ENCODE data around the gene MAN2B1. TPM values are rescaled to one million over a fixed set of nuclear protein-coding genes. Genes with fewer than 3 reads are reported as not detected.
"Not testable (repeated sequence)": the region's sequence is repeated elsewhere in the genome, so short reads cannot be mapped to it uniquely, and the experiment has no call there.

Gene MAN2B1
- total and polyA plus RNA-seq, 9 donors: 17.8 to 63.7 (median 35.0) TPM

GRCh38 chr19:12646551-12646950 is 20.0 kb downstream of the MAN2B1 start:
- DNase-seq: no peak
- no peaks in the 10 kb centered on the region for H3K36me3 ChIP-seq
- H3K27ac ChIP-seq: no peak overlapping the region
- no peak overlapping the region for H3K4me3 ChIP-seq
- no peaks in the 10 kb centered on the region for H3K9me3 ChIP-seq
- 78 to 88% (median 79%) methylated on average over 10 of the region's 10 CpGs for WGBS, 3 donors
- intact Hi-C loops (cut with DNase I): no loop called here
- TF ChIP-seq, protein P1, sequence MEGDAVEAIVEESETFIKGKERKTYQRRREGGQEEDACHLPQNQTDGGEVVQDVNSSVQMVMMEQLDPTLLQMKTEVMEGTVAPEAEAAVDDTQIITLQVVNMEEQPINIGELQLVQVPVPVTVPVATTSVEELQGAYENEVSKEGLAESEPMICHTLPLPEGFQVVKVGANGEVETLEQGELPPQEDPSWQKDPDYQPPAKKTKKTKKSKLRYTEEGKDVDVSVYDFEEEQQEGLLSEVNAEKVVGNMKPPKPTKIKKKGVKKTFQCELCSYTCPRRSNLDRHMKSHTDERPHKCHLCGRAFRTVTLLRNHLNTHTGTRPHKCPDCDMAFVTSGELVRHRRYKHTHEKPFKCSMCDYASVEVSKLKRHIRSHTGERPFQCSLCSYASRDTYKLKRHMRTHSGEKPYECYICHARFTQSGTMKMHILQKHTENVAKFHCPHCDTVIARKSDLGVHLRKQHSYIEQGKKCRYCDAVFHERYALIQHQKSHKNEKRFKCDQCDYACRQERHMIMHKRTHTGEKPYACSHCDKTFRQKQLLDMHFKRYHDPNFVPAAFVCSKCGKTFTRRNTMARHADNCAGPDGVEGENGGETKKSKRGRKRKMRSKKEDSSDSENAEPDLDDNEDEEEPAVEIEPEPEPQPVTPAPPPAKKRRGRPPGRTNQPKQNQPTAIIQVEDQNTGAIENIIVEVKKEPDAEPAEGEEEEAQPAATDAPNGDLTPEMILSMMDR (IDR thresholded peaks at IDR 0.05): no peak
- TF ChIP-seq EP300 (IDR thresholded peaks at IDR 0.05): no peak
- TF ChIP-seq POLR2A (IDR thresholded peaks at IDR 0.05): no peak
- peaks cover 12% of the 10 kb centered on the region for H3K4me1 ChIP-seq (ENCODE audit: insufficient read depth)
- H3K27me3 ChIP-seq: no peaks in the 10 kb centered on the region

DNA sequence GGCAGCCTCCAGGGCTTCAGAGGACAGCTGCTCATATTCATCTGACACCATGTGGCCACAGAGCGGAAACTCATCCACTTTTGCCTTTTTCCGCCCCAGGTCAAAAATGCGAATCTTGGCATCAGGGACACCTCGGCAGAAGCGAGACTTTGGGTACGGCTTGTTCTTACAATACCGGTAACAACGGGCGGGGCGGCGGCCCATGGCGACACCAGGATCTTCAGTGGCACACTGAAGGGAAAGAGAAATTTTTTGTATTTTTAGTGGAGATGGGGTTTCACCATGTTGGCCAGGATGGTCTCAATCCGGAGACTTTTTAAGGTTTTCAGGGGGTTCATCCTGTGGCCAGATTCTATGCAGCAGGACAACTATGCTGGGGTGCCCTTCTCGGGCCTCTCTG is 22.8 kb downstream of the MAN2B1 start:
- DNase-seq; H3K27ac ChIP-seq; H3K36me3 ChIP-seq; H3K4me3 ChIP-seq; intact Hi-C loops (cut with DNase I); H3K27me3 ChIP-seq; H3K9me3 ChIP-seq: not testable (repeated sequence)
- peaks cover 17% of the 10 kb centered on the region for H3K4me1 ChIP-seq (ENCODE audit: insufficient read depth)
- 92 to 96% (median 95%) methylated on average over 14 of the region's 14 CpGs for WGBS, 3 donors

DNA sequence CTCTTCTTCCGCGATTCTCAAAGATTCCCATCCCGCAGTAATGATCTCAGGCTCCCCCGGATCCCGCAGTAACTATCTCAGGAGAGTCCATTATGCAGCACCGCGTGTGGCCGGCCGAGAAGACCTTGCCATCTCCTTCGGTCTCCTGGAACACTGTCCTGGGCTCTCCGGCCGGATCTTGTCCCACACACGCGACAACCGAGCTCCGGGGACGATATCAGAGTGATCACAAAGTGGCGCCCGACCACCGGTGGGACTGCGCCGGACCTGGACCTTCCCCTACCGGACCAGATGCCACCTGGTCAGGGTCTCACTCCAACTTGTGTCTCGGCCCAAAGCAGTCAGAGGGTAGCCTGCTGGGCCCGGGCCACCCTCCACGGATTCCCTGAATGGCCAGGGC is 24.0 kb downstream of the MAN2B1 start:
- intact Hi-C loops (cut with DNase I): no loop called here
- H3K27ac ChIP-seq: no peak overlapping the region
- no peaks in the 10 kb centered on the region for H3K9me3 ChIP-seq
- H3K4me3 ChIP-seq: no peak overlapping the region
- H3K27me3 ChIP-seq: no peaks in the 10 kb centered on the region
- no peaks in the 10 kb centered on the region for H3K36me3 ChIP-seq
- WGBS, 3 donors: 88 to 89% (median 88%) methylated on average over 26 of the region's 26 CpGs
- H3K4me1 ChIP-seq (ENCODE audit: insufficient read depth): peaks cover 8% of the 10 kb centered on the region
- TF ChIP-seq, protein P1 (IDR thresholded peaks at IDR 0.05): no peak
- no peak for TF ChIP-seq POLR2A (IDR thresholded peaks at IDR 0.05)
- no peak for TF ChIP-seq EP300 (IDR thresholded peaks at IDR 0.05)
- DNase-seq: no peak

DNA sequence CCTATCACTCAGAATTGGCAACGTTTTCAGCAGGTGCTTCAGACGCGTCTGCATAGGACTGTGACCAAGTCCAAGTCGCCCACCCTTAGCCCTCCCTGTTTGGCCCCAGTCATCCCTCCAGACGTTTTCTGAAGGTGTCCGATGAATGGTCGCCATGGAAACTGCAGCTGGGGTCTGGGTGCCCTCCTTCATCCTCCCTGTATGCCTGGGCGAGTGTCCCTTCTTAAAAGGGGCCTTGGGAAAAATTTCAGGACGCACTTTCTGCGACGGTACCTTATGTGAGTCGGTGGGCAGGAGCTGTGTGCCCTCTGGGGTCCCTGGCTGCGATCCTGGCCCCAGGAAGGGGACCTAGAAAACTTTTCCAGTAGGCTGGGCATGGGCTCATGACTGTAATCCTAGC is 25.1 kb downstream of the MAN2B1 start:
- Histone ChIP-seq H3K27ac (no peak overlapping the region), H3K4me1 (ENCODE audit: insufficient read depth) (peaks cover 5% of the 10 kb centered on the region), H3K27me3 (no peaks in the 10 kb centered on the region), H3K4me3 (no peak overlapping the region), H3K36me3 (no peaks in the 10 kb centered on the region), H3K9me3 (no peaks in the 10 kb centered on the region)
- 64 to 67% (median 65%) methylated on average over 13 of the region's 13 CpGs for WGBS, 3 donors
- no peak for DNase-seq
- intact Hi-C loops (cut with DNase I): no loop called here
- no peak for TF ChIP-seq EP300 (IDR thresholded peaks at IDR 0.05)
- TF ChIP-seq POLR2A (IDR thresholded peaks at IDR 0.05): no peak
- TF ChIP-seq, protein P1 (IDR thresholded peaks at IDR 0.05): no peak

GRCh38 chr19:12639901-12640613 is 26.5 kb downstream of the MAN2B1 start:
- Histone ChIP-seq H3K4me3 (peak overlapping the region; percentile 10), H3K4me1 (ENCODE audit: insufficient read depth) (peaks cover 5% of the 10 kb centered on the region), H3K27ac (no peak overlapping the region), H3K27me3 (no peaks in the 10 kb centered on the region), H3K9me3 (no peaks in the 10 kb centered on the region), H3K36me3 (no peaks in the 10 kb centered on the region)
- intact Hi-C loops (cut with DNase I): no loop called here
- DNase-seq: peak; percentile 70 to 83 (median 81)
- TF ChIP-seq, protein P1 (IDR thresholded peaks at IDR 0.05): peak; percentile 53 to 69 (median 58)
- no peak for TF ChIP-seq EP300 (IDR thresholded peaks at IDR 0.05)
- 9 to 11% (median 10%) methylated on average over 18 to 39 of the region's 39 CpGs for WGBS, 3 donors
